ENCODE data around the gene ZNF827. TPM values are rescaled to one million over a fixed set of nuclear protein-coding genes. Genes with fewer than 3 reads are reported as not detected.
A peak's percentile ranks its signal among the peaks of the same experiment; 100 is the strongest.

Gene ZNF827
- total and polyA plus RNA-seq, 2 experiments from 2014 or later: 20.3 to 33.1 TPM

GRCh38 chr4:145956288-145956890, 17.8 kb upstream of the ZNF827 start:
- Mint-ChIP-seq H3K36me3 (ENCODE audit: low read depth) (no peaks in the 10 kb centered on the region), H3K4me1 (peaks cover 11% of the 10 kb centered on the region), H3K27me3 (ENCODE audit: insufficient read depth, low read depth, poor library complexity) (peaks cover 6% of the 10 kb centered on the region), H3K9me3 (no peaks in the 10 kb centered on the region; the same call in 2 of the 3 replicates), H3K27ac (no peak overlapping the region), H3K4me3 (no peak overlapping the region)
- TF ChIP-seq JUNB (IDR thresholded peaks at IDR 0.05; ENCODE audit: unreplicated experiment) (no peak), ETS1 (IDR thresholded peaks at IDR 0.05) (no peak), CTCF (conservative IDR thresholded peaks at IDR 0.05; ENCODE audit: low read depth in 2 of 2) (peak; percentile 90 to 92), STAT1 (IDR thresholded peaks at IDR 0.05; ENCODE audit: unreplicated experiment) (peak; percentile 46), ZNF331 (CRISPR knock-in tag; IDR thresholded peaks at IDR 0.05; ENCODE audit: low read depth) (no peak), EZH2 (IDR thresholded peaks at IDR 0.05; ENCODE audit: low read depth, unreplicated experiment) (no peak), REST (IDR thresholded peaks at IDR 0.05; ENCODE audit: unreplicated experiment) (no peak), NANOG (IDR thresholded peaks at IDR 0.05; ENCODE audit: borderline replicate concordance) (no peak)
- Histone ChIP-seq H3F3A (replicated peaks; ENCODE audit: low read depth) (no peaks in the 10 kb centered on the region), H3K79me2 (replicated peaks; ENCODE audit: insufficient read depth) (no peaks in the 10 kb centered on the region), H4K20me1 (replicated peaks; ENCODE audit: insufficient read depth) (no peaks in the 10 kb centered on the region), H3K4me3 (no peak overlapping the region), H3K27me3 (ENCODE audit: insufficient read depth) (no peaks in the 10 kb centered on the region), H3K27ac (ENCODE audit: low read depth) (no peak overlapping the region), H2AFZ (peak overlapping the region; percentile 75), H3K36me3 (ENCODE audit: insufficient read depth) (no peaks in the 10 kb centered on the region), H3K4me2 (no peak overlapping the region), H3K4me1 (ENCODE audit: insufficient read depth) (no peaks in the 10 kb centered on the region), H3K9me2 (ENCODE audit: insufficient read depth) (peaks cover 13% of the 10 kb centered on the region)
- DNase-seq (ENCODE audit: low spot score) (peak; percentile 82), ATAC-seq (peak; percentile 85)

- no peak for DNase-seq (ENCODE audit: low spot score)
- Mint-ChIP-seq H3K36me3 (ENCODE audit: low read depth) (no peaks in the 10 kb centered on the region), H3K27ac (no peak overlapping the region), H3K4me3 (no peak overlapping the region), H3K9me3 (no peaks in the 10 kb centered on the region), H3K27me3 (ENCODE audit: insufficient read depth, low read depth, poor library complexity) (peaks cover 6% of the 10 kb centered on the region), H3K4me1 (peaks cover 7% of the 10 kb centered on the region; the same call in 2 of the 3 replicates)
- Histone ChIP-seq H3K4me1 (ENCODE audit: insufficient read depth) (no peaks in the 10 kb centered on the region), H3F3A (replicated peaks; ENCODE audit: low read depth) (no peaks in the 10 kb centered on the region), H3K27me3 (ENCODE audit: insufficient read depth) (no peaks in the 10 kb centered on the region), H3K9me2 (ENCODE audit: insufficient read depth) (peaks cover 10% of the 10 kb centered on the region), H2AFZ (no peak overlapping the region), H3K79me2 (replicated peaks; ENCODE audit: insufficient read depth) (no peaks in the 10 kb centered on the region), H3K36me3 (ENCODE audit: insufficient read depth) (no peaks in the 10 kb centered on the region), H3K4me2 (no peak overlapping the region), H4K20me1 (replicated peaks; ENCODE audit: insufficient read depth) (no peaks in the 10 kb centered on the region), H3K4me3 (no peak overlapping the region), H3K27ac (ENCODE audit: low read depth) (no peak overlapping the region)
- TF ChIP-seq NANOG (IDR thresholded peaks at IDR 0.05; ENCODE audit: borderline replicate concordance) (no peak), STAT1 (IDR thresholded peaks at IDR 0.05; ENCODE audit: unreplicated experiment) (no peak)
- ATAC-seq: no peak
Observed at GRCh38 chr4:145954924-145955339, 16.3 kb upstream of the ZNF827 start.

Measured in GM23338 (cell line).